Loucy (cell line): ENCODE measurements around the gene FCHSD2.

ENCODE experiments used
- H2AFZ ChIP-seq: fragments of 200-600 bp; sonication (generic); 2 replicates; pipeline ENCODE4 v1.6.0; 2016; ENCODE audit warnings: antibody characterized with exemption, mild to moderate bottlenecking, low read length, moderate library complexity
- H3F3A ChIP-seq: fragments of 200-600 bp; 2 replicates; pipeline ENCODE4 v1.6.0; 2016; ENCODE audit warnings: antibody characterized with exemption, low read depth, mild to moderate bottlenecking
- H3K27me3 ChIP-seq: fragments of 200-600 bp; sonication (generic); 2 replicates; pipeline ENCODE4 v1.6.1; 2014; ENCODE audit warnings: low read length, mild to moderate bottlenecking; ENCODE audit not compliant: insufficient read depth, poor library complexity, severe bottlenecking
- H3K36me3 ChIP-seq: fragments of 200-600 bp; sonication (generic); 2 replicates; pipeline ENCODE4 v1.6.1; 2016; ENCODE audit warnings: low read length; ENCODE audit not compliant: insufficient read depth
- H3K4me1 ChIP-seq: fragments of 200-600 bp; sonication (generic); 2 replicates; pipeline ENCODE4 v1.5.1; 2014; ENCODE audit warnings: low read length, mild to moderate bottlenecking; ENCODE audit not compliant: insufficient read depth, poor library complexity, severe bottlenecking
- H3K4me2 ChIP-seq: fragments of 200-600 bp; sonication (generic); 2 replicates; pipeline ENCODE4 v1.6.0; 2014; ENCODE audit warnings: antibody characterized with exemption, low read length, low read depth, mild to moderate bottlenecking; ENCODE audit not compliant: poor library complexity, severe bottlenecking
- H3K4me3 ChIP-seq: fragments of 200-600 bp; sonication (generic); 2 replicates; pipeline ENCODE4 v1.5.1; 2014; ENCODE audit warnings: low read length, mild to moderate bottlenecking, mixed read lengths; ENCODE audit not compliant: poor library complexity, severe bottlenecking
- H3K79me2 ChIP-seq: fragments of 200-600 bp; sonication (generic); 2 replicates; pipeline ENCODE4 v1.6.1; 2014; ENCODE audit warnings: low read length; ENCODE audit not compliant: insufficient read depth
- H3K9ac ChIP-seq: fragments of 200-600 bp; sonication (generic); 2 replicates; pipeline ENCODE4 v1.6.0; 2014; ENCODE audit warnings: mild to moderate bottlenecking, low read depth, low read length, moderate library complexity; ENCODE audit not compliant: poor library complexity, severe bottlenecking
- H3K9me2 ChIP-seq: fragments of 200-600 bp; sonication (generic); replicated peaks from 2 replicates; pipeline ENCODE4 v1.6.1; 2016; ENCODE audit warnings: low read depth, low read length, mixed read lengths
- H3K9me3 ChIP-seq: fragments of 200-600 bp; sonication (generic); 2 replicates; pipeline ENCODE4 v1.6.1; 2014; ENCODE audit warnings: mild to moderate bottlenecking, antibody characterized with exemption, low read length, low read depth; ENCODE audit not compliant: insufficient read depth
- H4K20me1 ChIP-seq: fragments of 200-600 bp; sonication (generic); 2 replicates; pipeline ENCODE4 v1.6.0; 2014; ENCODE audit warnings: antibody characterized with exemption, low read length, mild to moderate bottlenecking; ENCODE audit not compliant: insufficient read depth, poor library complexity, severe bottlenecking
- CTCF ChIP-seq: fragments of 200-600 bp; sonication (generic); conservative IDR thresholded peaks from 2 replicates; pipeline ENCODE4 v1.5.1; 2014; ENCODE audit warnings: mild to moderate bottlenecking, antibody characterized with exemption, low read length
- EZH2phosphoT487 ChIP-seq: fragments of 200-600 bp; IDR thresholded peaks from 2 replicates; pipeline ENCODE4 v1.6.1; 2018; ENCODE audit warnings: antibody characterized with exemption, mild to moderate bottlenecking, moderate library complexity, borderline replicate concordance

Gene FCHSD2

GRCh38 chr11:72871119-72871518 lies 271.0 kb downstream of the FCHSD2 start:
- no peaks in the 10 kb centered on the region; the same call in 1 of the 2 replicates for H3K79me2 ChIP-seq
- H3K9me2 ChIP-seq, result no peaks in the 10 kb centered on the region
- H2AFZ ChIP-seq, result no peak overlapping the region
- H3K4me2 ChIP-seq, result no peak overlapping the region
- no peaks in the 10 kb centered on the region for H3K27me3 ChIP-seq
- H3K4me3 ChIP-seq, result no peak overlapping the region
- peaks cover 6% of the 10 kb centered on the region for H3K4me1 ChIP-seq
- no peaks in the 10 kb centered on the region for H3F3A ChIP-seq
- peaks cover 77% of the 10 kb centered on the region; the same call in 1 of the 2 replicates for H3K36me3 ChIP-seq
- no peak overlapping the region for H3K9ac ChIP-seq
- TF ChIP-seq EZH2phosphoT487 (no peak), CTCF (no peak)
- no peaks in the 10 kb centered on the region for H3K9me3 ChIP-seq
- H4K20me1 ChIP-seq, result no peaks in the 10 kb centered on the region

- TF ChIP-seq CTCF (no peak), EZH2phosphoT487 (no peak)
- no peaks in the 10 kb centered on the region for H3K9me2 ChIP-seq
- no peak overlapping the region for H2AFZ ChIP-seq
- no peak overlapping the region for H3K9ac ChIP-seq
- H4K20me1 ChIP-seq, result no peaks in the 10 kb centered on the region
- H3K4me2 ChIP-seq, result no peak overlapping the region
- peaks cover 78% of the 10 kb centered on the region; the same call in 1 of the 2 replicates for H3K36me3 ChIP-seq
- H3K4me1 ChIP-seq, result peaks cover 6% of the 10 kb centered on the region
- no peaks in the 10 kb centered on the region for H3F3A ChIP-seq
- no peaks in the 10 kb centered on the region; the same call in 1 of the 2 replicates for H3K79me2 ChIP-seq
- H3K4me3 ChIP-seq, result no peak overlapping the region
- H3K9me3 ChIP-seq, result no peaks in the 10 kb centered on the region
- H3K27me3 ChIP-seq, result no peaks in the 10 kb centered on the region
Observed at GRCh38 chr11:72869831-72870230, 272.3 kb downstream of the FCHSD2 start.

- peaks cover 75% of the 10 kb centered on the region; the same call in 1 of the 2 replicates for H3K36me3 ChIP-seq
Observed at GRCh38 chr11:72867970-72868369, 274.1 kb downstream of the FCHSD2 start.

More at GRCh38 chr11:72867970-72868369, 274.1 kb downstream of the FCHSD2 start:
- Histone ChIP-seq H3K79me2 (no peaks in the 10 kb centered on the region; the same call in 1 of the 2 replicates), H2AFZ (no peak overlapping the region), H3F3A (no peaks in the 10 kb centered on the region), H3K9me3 (no peaks in the 10 kb centered on the region), H3K27me3 (no peaks in the 10 kb centered on the region), H3K9ac (no peak overlapping the region), H3K9me2 (no peaks in the 10 kb centered on the region), H3K4me1 (peaks cover 3% of the 10 kb centered on the region), H3K4me3 (no peak overlapping the region), H4K20me1 (no peaks in the 10 kb centered on the region), H3K4me2 (no peak overlapping the region)
- TF ChIP-seq CTCF, result no peak
- TF ChIP-seq EZH2phosphoT487, result no peak
